GM19438 (cell line): ENCODE data around the gene ATXN1.
"Not testable (repeated sequence)": the region's sequence is repeated elsewhere in the genome, so short reads cannot be mapped to it uniquely, and the experiment has no call there.

ENCODE experiments used
- ATAC-seq: cut with Tn5 transposase; IDR thresholded peaks from one replicate; pipeline ENCODE4 v1.9.1; 2021; ENCODE audit warnings: low read depth; ENCODE audit not compliant: unreplicated experiment

ATXN1 gene

GRCh38 chr6:16278048-16278724 lies 483.1 kb downstream of the ATXN1 start:
- ATAC-seq, result no peak

- peak; percentile 69 for ATAC-seq
Measured at GRCh38 chr6:16277101-16277981, 483.9 kb downstream of the ATXN1 start.

- ATAC-seq, result no peak
Measured at GRCh38 chr6:16274885-16275589, 486.2 kb downstream of the ATXN1 start.

GRCh38 chr6:16274483-16274882 lies 486.8 kb downstream of the ATXN1 start:
- ATAC-seq, result no peak

- no peak for ATAC-seq
Measured at GRCh38 chr6:16273256-16273655, 488.0 kb downstream of the ATXN1 start.

- no peak for ATAC-seq
Measured at GRCh38 chr6:16272201-16272600, 489.1 kb downstream of the ATXN1 start.

- ATAC-seq, result no peak
Measured at GRCh38 chr6:16271428-16271827, 489.8 kb downstream of the ATXN1 start.

- ATAC-seq, result no peak
Measured at GRCh38 chr6:16270178-16270794, 491.0 kb downstream of the ATXN1 start.

GRCh38 chr6:16269442-16270070 lies 491.7 kb downstream of the ATXN1 start:
- ATAC-seq, result not testable (repeated sequence)

GRCh38 chr6:16267428-16268263 lies 493.6 kb downstream of the ATXN1 start:
- ATAC-seq, result no peak

- no peak for ATAC-seq
Measured at GRCh38 chr6:16265351-16266341, 495.6 kb downstream of the ATXN1 start.

- no peak for ATAC-seq
Measured at GRCh38 chr6:16264785-16265184, 496.5 kb downstream of the ATXN1 start.

- not testable (repeated sequence) for ATAC-seq
Measured at GRCh38 chr6:16263464-16264099, 497.7 kb downstream of the ATXN1 start.

- not testable (repeated sequence) for ATAC-seq
Measured at GRCh38 chr6:16262773-16263172, 498.5 kb downstream of the ATXN1 start.

- not testable (repeated sequence) for ATAC-seq
Measured at GRCh38 chr6:16260602-16261001, 500.7 kb downstream of the ATXN1 start.

GRCh38 chr6:16259604-16260003 lies 501.7 kb downstream of the ATXN1 start:
- not testable (repeated sequence) for ATAC-seq

GRCh38 chr6:16258709-16259075 lies 502.6 kb downstream of the ATXN1 start:
- no peak for ATAC-seq
